Measurements from ENCODE around the gene GAREM1. TPM values are rescaled to one million over a fixed set of nuclear protein-coding genes. Genes with fewer than 3 reads are reported as not detected.
"Not testable (repeated sequence)": the region's sequence is repeated elsewhere in the genome, so short reads cannot be mapped to it uniquely, and the experiment has no call there.

The GAREM1 gene
- polyA plus RNA-seq, 1 experiment = 0.37 TPM

GRCh38 chr18:32296851-32297250 is 173.8 kb downstream of the GAREM1 start:
- no peaks in the 10 kb centered on the region for H3K36me3 ChIP-seq (ENCODE audit: control insufficient read depth, insufficient read depth, low read length)
- no peak for DNase-seq (ENCODE audit: low read depth)
- no peak overlapping the region for H3K4me3 ChIP-seq (ENCODE audit: low read depth, low read length)
- ChIA-PET POLR2A (no interaction called here), CTCF (interaction anchor here (0.6 kb wide), 1 partner anchor 100 kb away, joined by 4 read pairs; no protein-coding TSS in a partner anchor)
- no peaks in the 10 kb centered on the region for H3K27me3 ChIP-seq (ENCODE audit: control insufficient read depth, insufficient read depth, low read length)
- TF ChIP-seq CTCF (IDR thresholded peaks at IDR 0.05; ENCODE audit: insufficient read depth, low read depth, low read length) = no peak

- no peaks in the 10 kb centered on the region for H3K27me3 ChIP-seq (ENCODE audit: control insufficient read depth, insufficient read depth, low read length)
- DNase-seq (ENCODE audit: low read depth) = no peak
- no peaks in the 10 kb centered on the region for H3K36me3 ChIP-seq (ENCODE audit: control insufficient read depth, insufficient read depth, low read length)
- TF ChIP-seq CTCF (IDR thresholded peaks at IDR 0.05; ENCODE audit: insufficient read depth, low read depth, low read length) = no peak
- ChIA-PET CTCF (interaction anchor here (1.4 kb wide), 1 partner anchor 175 kb away, joined by 5 read pairs; the partner anchor contains the start of gene GAREM1), POLR2A (no interaction called here)
- H3K4me3 ChIP-seq (ENCODE audit: low read depth, low read length) = no peak overlapping the region
Measured at GRCh38 chr18:32295604-32296003, 175.1 kb downstream of the GAREM1 start.

GRCh38 chr18:32293107-32293506 is 177.6 kb downstream of the GAREM1 start:
- CTCF ChIA-PET = interaction anchor here (0.7 kb wide), 1 partner anchor 101 kb away, joined by 3 read pairs; no protein-coding TSS in a partner anchor
- Histone ChIP-seq H3K4me3 (ENCODE audit: low read depth, low read length) (no peak overlapping the region), H3K27me3 (ENCODE audit: control insufficient read depth, insufficient read depth, low read length) (no peaks in the 10 kb centered on the region), H3K36me3 (ENCODE audit: control insufficient read depth, insufficient read depth, low read length) (no peaks in the 10 kb centered on the region)
- POLR2A ChIA-PET = no interaction called here
- no peak for TF ChIP-seq CTCF (IDR thresholded peaks at IDR 0.05; ENCODE audit: insufficient read depth, low read depth, low read length)
- DNase-seq (ENCODE audit: low read depth) = no peak

- H3K27me3 ChIP-seq (ENCODE audit: control insufficient read depth, insufficient read depth, low read length); DNase-seq (ENCODE audit: low read depth); POLR2A ChIA-PET; CTCF ChIA-PET; H3K4me3 ChIP-seq (ENCODE audit: low read depth, low read length); H3K36me3 ChIP-seq (ENCODE audit: control insufficient read depth, insufficient read depth, low read length): not testable (repeated sequence)
Measured at GRCh38 chr18:32291623-32292022, 179.1 kb downstream of the GAREM1 start.

- TF ChIP-seq CTCF (IDR thresholded peaks at IDR 0.05; ENCODE audit: insufficient read depth, low read depth, low read length) = no peak
- Histone ChIP-seq H3K36me3 (ENCODE audit: control insufficient read depth, insufficient read depth, low read length) (no peaks in the 10 kb centered on the region), H3K27me3 (ENCODE audit: control insufficient read depth, insufficient read depth, low read length) (no peaks in the 10 kb centered on the region), H3K4me3 (ENCODE audit: low read depth, low read length) (no peak overlapping the region)
- DNase-seq (ENCODE audit: low read depth) = no peak
- CTCF ChIA-PET = interaction anchor here (1.0 to 3.0 kb wide), 3 partner anchors 19 to 182 kb away, joined by 3 to 57 read pairs (median 3); partner anchors contain the start of gene GAREM1
- POLR2A ChIA-PET = no interaction called here
Measured at GRCh38 chr18:32290810-32291209, 179.9 kb downstream of the GAREM1 start.

- CTCF ChIA-PET = interaction anchor here (0.5 to 3.0 kb wide), 19 partner anchors 10 to 274 kb away, joined by 3 to 57 read pairs (median 3); partner anchors contain the start of gene GAREM1
- no peak for DNase-seq (ENCODE audit: low read depth)
- peak; percentile 82 for TF ChIP-seq CTCF (IDR thresholded peaks at IDR 0.05; ENCODE audit: insufficient read depth, low read depth, low read length)
- Histone ChIP-seq H3K36me3 (ENCODE audit: control insufficient read depth, insufficient read depth, low read length) (no peaks in the 10 kb centered on the region), H3K27me3 (ENCODE audit: control insufficient read depth, insufficient read depth, low read length) (no peaks in the 10 kb centered on the region), H3K4me3 (ENCODE audit: low read depth, low read length) (no peak overlapping the region)
- POLR2A ChIA-PET = no interaction called here
Measured at GRCh38 chr18:32289483-32290075, 181.1 kb downstream of the GAREM1 start.

All from BJ (cell line).